GM13977 (cell line): ENCODE results near the gene PANK4.

Experiments
- DNase-seq: peaks from one replicate; pipeline ENCODE4 v3.0.0; 2012; ENCODE audit warnings: low spot score
- in situ Hi-C: fragments of 300-500 bp; cut with MboI; formaldehyde crosslinking; loops from one replicate; pipeline ENCODE4 v1.12.0; 2022; ENCODE audit warnings: low sequenced_read_pairs, low pct_unique_long_range_greater_than_20kb, mixed read lengths, inconsistent platforms; ENCODE audit not compliant: unreplicated experiment
- TF ChIP-seq, protein P1 (sequence below): IDR thresholded peaks from 2 replicates; pipeline ENCODE4 v1.5.1; 2012; ENCODE audit warnings: mild to moderate bottlenecking, control low read depth; ENCODE audit not compliant: insufficient read depth; ENCODE audit errors: extremely low read depth, missing control alignments

The PANK4 gene

GRCh38 chr1:2522230-2522629, 4.2 kb downstream of the PANK4 start:
- no peak for DNase-seq
- TF ChIP-seq, protein P1, sequence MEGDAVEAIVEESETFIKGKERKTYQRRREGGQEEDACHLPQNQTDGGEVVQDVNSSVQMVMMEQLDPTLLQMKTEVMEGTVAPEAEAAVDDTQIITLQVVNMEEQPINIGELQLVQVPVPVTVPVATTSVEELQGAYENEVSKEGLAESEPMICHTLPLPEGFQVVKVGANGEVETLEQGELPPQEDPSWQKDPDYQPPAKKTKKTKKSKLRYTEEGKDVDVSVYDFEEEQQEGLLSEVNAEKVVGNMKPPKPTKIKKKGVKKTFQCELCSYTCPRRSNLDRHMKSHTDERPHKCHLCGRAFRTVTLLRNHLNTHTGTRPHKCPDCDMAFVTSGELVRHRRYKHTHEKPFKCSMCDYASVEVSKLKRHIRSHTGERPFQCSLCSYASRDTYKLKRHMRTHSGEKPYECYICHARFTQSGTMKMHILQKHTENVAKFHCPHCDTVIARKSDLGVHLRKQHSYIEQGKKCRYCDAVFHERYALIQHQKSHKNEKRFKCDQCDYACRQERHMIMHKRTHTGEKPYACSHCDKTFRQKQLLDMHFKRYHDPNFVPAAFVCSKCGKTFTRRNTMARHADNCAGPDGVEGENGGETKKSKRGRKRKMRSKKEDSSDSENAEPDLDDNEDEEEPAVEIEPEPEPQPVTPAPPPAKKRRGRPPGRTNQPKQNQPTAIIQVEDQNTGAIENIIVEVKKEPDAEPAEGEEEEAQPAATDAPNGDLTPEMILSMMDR: no peak
- in situ Hi-C loops: no loop called here

DNA sequence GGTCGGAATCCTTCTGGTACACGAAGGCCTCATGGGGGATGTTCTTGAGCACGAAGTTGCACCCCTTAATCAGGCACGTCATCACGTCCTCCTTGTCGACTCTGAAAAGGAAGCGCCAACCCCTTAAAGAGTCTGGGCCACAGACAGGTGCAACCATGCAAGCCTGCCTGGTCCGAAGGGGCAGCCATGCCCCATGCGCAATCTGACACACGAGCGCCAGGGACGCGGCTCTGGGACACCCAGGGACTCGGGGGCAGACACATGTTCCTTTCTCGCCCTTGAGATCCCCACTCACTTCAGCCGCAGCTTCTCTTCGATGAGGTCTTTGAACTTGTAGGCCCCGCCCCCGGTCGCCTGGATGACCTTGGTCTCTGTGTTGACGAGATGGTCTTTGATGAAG, 5.6 kb downstream of the PANK4 start:
- in situ Hi-C loops: no loop called here
- TF ChIP-seq, protein P1: no peak
- no peak for DNase-seq

- TF ChIP-seq, protein P1: no peak
- no peak for DNase-seq
- in situ Hi-C loops: no loop called here
These were observed 6.2 kb downstream of the PANK4 start for GRCh38 chr1:2520206-2520605.

DNA sequence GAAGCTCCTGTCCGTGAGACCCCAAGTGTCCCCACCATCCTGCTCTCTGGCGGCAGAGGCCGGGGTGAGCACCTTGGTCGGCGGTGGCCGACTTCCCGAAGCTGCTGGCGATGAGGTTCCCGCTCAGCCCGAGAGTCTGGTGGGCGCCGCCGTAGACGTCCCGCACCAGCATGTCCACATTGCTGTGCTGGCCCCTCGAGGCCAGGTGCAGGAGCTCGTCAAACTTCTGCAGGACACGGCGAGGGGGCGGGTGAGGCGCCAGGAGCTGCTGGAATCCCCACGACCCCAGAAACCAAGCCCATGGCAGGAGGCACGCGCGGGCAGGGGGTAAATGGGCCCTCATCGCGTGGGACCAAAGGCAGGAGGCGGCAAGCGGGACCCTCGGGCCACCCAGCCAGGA, 6.7 kb downstream of the PANK4 start:
- DNase-seq: no peak
- TF ChIP-seq, protein P1: no peak
- in situ Hi-C loops: no loop called here

GRCh38 chr1:2519029-2519685, 7.2 kb downstream of the PANK4 start:
- in situ Hi-C loops: no loop called here
- TF ChIP-seq, protein P1: no peak
- no peak for DNase-seq

DNA sequence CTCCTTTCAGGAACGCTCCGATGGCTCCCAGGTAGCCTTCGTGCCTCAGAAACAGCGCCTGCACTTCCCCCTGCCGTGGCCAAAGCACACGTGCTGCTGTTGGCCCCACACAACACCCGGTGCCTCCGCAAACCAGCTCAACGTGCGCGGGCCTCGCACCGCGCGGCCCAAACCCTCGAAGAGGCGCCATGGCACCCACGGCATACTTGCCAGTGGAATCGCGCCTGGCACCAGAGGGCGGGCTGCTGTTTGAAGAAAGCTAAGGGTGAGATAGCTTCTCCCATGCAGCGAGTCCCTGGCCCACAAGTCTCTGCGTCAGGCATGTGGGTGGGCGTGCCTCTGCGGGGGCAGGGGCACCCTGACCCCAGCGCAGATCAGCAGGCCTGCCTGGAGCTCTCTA, 7.9 kb downstream of the PANK4 start:
- in situ Hi-C loops: no loop called here
- DNase-seq: no peak
- TF ChIP-seq, protein P1: no peak
